Natural killer cell (primary cell): ENCODE data around the gene ENTPD8. TPM values are rescaled to one million over a fixed set of nuclear protein-coding genes. Genes with fewer than 3 reads are reported as not detected.

Source experiments
- ATAC-seq, 3 donors: fragments of 150-1000 bp in 2 of 3; fragments of 200-7000 bp in 1 of 3; cut with Tn5 transposase; 1 replicate in 1 of 3; 2 replicates in 2 of 3; pipeline ENCODE4 v1.10.0; 2021; ENCODE audit warnings: mild to moderate bottlenecking in 2 of 3, moderate library complexity in 2 of 3
- DNase-seq, 2 donors: peaks; one replicate each; pipeline versions ENCODE4 v3.0.0 to v3.0.0-alpha.2; 2013 to 2021; ENCODE audit warnings: mixed read lengths in 1 of 2
- H3K27ac ChIP-seq: one replicate; pipeline ENCODE4 v1.5.1; 2013; ENCODE audit warnings: mild to moderate bottlenecking, low read length
- H3K27me3 ChIP-seq: one replicate; pipeline ENCODE4 v1.6.1; 2013; ENCODE audit warnings: low read length; ENCODE audit not compliant: control insufficient read depth, insufficient read depth
- H3K36me3 ChIP-seq: one replicate; pipeline ENCODE4 v1.6.1; 2013; ENCODE audit warnings: low read length; ENCODE audit not compliant: control insufficient read depth, insufficient read depth
- H3K4me1 ChIP-seq: one replicate; pipeline ENCODE4 v1.6.1; 2013; ENCODE audit warnings: low read length; ENCODE audit not compliant: control insufficient read depth, insufficient read depth
- H3K4me3 ChIP-seq: one replicate; pipeline ENCODE4 v1.5.1; 2013; ENCODE audit warnings: low read length
- H3K9me3 ChIP-seq: one replicate; pipeline ENCODE4 v1.6.1; 2013; ENCODE audit warnings: low read length; ENCODE audit not compliant: control insufficient read depth, insufficient read depth
- H3K27ac Mint-ChIP-seq, 2 donors: one replicate each; pipeline ENCODE4 v1.8.0; 2022; ENCODE audit warnings: mild to moderate bottlenecking in 2 of 2, mixed read lengths in 2 of 2, moderate library complexity in 1 of 2
- H3K27me3 Mint-ChIP-seq, 2 donors: one replicate each; pipeline ENCODE4 v1.8.0; 2022; ENCODE audit warnings: low read depth in 2 of 2, mixed read lengths in 2 of 2
- H3K36me3 Mint-ChIP-seq: one replicate; pipeline ENCODE4 v1.8.0; 2022; ENCODE audit warnings: mixed read lengths
- H3K4me1 Mint-ChIP-seq, 2 donors: one replicate each; pipeline ENCODE4 v1.8.0; 2022; ENCODE audit warnings: mixed read lengths in 2 of 2
- H3K4me3 Mint-ChIP-seq: one replicate; pipeline ENCODE4 v1.8.0; 2022; ENCODE audit warnings: mild to moderate bottlenecking, moderate library complexity, mixed read lengths
- H3K9me3 Mint-ChIP-seq, 2 donors: one replicate each; pipeline ENCODE4 v1.8.0; 2022; ENCODE audit warnings: mixed read lengths in 2 of 2
- WGBS: methylation state at CpG from one replicate; pipeline ENCODE4 v1.1.7; 2013; ENCODE audit warnings: missing lambda C conversion rate; ENCODE audit not compliant: insufficient coverage; 5-methylcytosine and 5-hydroxymethylcytosine counted together
- intact Hi-C: fragments of 100-400 bp; cut with micrococcal nuclease; formaldehyde crosslinking; loops from one replicate; pipeline ENCODE4 v1.14.2; 2022
- total RNA-seq, 4 donors: library from RNA; stranded (reverse); fragments of 120-200 nt in 1 of 4; gene quantifications; one replicate each; pipeline versions ENCODE4 v1.2.3 to v1.2.4, GENCODE V29; 2013 to 2022
- TF ChIP-seq, protein P1 (sequence below): fragments of 200-600 bp; IDR thresholded peaks from one replicate; pipeline ENCODE4 v1.8.0; 2022; ENCODE audit warnings: antibody characterized with exemption

Gene ENTPD8
- total RNA-seq, 3 donors from 2014 or later (not counting 1 experiment from before 2014, with no cell fraction given), result not detected

DNA sequence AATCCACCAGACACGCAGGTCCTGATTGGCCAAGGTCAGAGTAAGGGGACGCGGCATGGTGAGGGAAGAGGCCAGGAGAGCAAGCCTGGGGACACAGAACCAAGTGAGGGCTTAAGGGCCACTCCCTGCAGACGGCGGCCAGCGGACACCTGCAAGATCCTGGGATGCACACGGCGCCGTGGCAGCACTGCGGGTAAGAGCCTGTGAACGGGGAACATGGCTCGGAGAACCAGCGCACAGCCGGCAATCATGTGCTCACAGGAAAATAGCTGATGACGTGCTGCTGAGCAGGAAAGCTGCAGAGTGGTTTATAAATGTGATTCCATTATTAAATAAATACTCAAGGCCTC is 45.0 kb upstream of the ENTPD8 start:
- H3K4me3 ChIP-seq, result no peak overlapping the region
- H3K4me1 ChIP-seq, result no peaks in the 10 kb centered on the region
- Mint-ChIP-seq H3K4me3 (no peak overlapping the region), H3K9me3 (no peaks in the 10 kb centered on the region), H3K36me3 (no peaks in the 10 kb centered on the region), H3K27ac (no peak overlapping the region), H3K27me3 (no peaks in the 10 kb centered on the region), H3K4me1 (peaks cover 0 to 2% of the 10 kb centered on the region in 2 donors)
- intact Hi-C loops, result no loop called here
- no peaks in the 10 kb centered on the region for H3K9me3 ChIP-seq
- H3K27me3 ChIP-seq, result no peaks in the 10 kb centered on the region
- 91% methylated on average over 15 of the region's 15 CpGs for WGBS
- TF ChIP-seq, protein P1, sequence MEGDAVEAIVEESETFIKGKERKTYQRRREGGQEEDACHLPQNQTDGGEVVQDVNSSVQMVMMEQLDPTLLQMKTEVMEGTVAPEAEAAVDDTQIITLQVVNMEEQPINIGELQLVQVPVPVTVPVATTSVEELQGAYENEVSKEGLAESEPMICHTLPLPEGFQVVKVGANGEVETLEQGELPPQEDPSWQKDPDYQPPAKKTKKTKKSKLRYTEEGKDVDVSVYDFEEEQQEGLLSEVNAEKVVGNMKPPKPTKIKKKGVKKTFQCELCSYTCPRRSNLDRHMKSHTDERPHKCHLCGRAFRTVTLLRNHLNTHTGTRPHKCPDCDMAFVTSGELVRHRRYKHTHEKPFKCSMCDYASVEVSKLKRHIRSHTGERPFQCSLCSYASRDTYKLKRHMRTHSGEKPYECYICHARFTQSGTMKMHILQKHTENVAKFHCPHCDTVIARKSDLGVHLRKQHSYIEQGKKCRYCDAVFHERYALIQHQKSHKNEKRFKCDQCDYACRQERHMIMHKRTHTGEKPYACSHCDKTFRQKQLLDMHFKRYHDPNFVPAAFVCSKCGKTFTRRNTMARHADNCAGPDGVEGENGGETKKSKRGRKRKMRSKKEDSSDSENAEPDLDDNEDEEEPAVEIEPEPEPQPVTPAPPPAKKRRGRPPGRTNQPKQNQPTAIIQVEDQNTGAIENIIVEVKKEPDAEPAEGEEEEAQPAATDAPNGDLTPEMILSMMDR, result no peak
- DNase-seq (no peak), ATAC-seq (no peak)
- no peak overlapping the region for H3K27ac ChIP-seq
- H3K36me3 ChIP-seq, result no peaks in the 10 kb centered on the region

DNA sequence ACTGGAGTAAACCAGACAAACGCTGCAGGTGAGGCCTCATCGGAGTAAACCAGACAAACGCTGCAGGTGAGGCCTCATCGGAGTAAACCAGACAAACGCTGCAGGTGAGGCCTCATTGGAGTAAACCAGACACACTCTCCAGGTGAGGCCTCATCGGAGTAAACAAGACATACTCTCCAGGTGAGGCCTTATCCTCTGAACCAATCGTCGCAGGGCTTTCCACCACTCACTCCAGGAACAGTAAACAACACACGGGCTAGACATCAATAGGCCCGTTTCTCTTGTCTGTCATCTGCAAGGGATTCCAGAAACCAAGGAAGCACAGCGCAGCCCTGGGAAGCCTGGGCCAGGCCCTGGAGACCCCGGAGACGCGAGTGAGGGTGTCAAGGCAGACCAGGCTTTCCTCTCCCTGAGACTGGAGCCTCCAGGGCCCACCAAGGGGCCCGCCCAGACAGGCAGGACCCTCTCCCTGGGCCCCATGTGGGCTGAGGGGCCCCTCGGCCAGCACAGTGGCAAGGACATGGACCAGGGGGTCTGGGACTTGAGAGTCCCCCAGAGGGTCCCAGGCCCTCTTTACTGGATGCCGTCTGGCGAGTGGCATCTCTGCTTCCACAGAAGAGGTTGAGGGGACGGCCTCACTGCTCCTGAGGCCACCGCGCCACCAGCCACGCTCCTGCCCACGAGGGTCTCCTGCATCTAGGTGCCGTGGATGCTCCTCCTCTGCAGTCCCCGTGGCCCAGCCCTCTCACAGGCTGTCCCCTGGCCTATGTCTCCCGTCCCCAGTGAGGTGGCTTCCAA is 44.4 kb upstream of the ENTPD8 start:
- H3K9me3 ChIP-seq, result no peaks in the 10 kb centered on the region
- no peak overlapping the region for H3K27ac ChIP-seq
- no peaks in the 10 kb centered on the region for H3K4me1 Mint-ChIP-seq
- no peaks in the 10 kb centered on the region for H3K4me1 ChIP-seq
- ATAC-seq (no peak), DNase-seq (no peak)
- H3K27ac Mint-ChIP-seq, result no peak overlapping the region
- H3K27me3 ChIP-seq, result no peaks in the 10 kb centered on the region
- H3K4me3 ChIP-seq, result no peak overlapping the region
- H3K9me3 Mint-ChIP-seq, result no peaks in the 10 kb centered on the region
- no peak overlapping the region for H3K4me3 Mint-ChIP-seq
- intact Hi-C loops, result no loop called here
- TF ChIP-seq, protein P1, result no peak
- no peaks in the 10 kb centered on the region for H3K36me3 Mint-ChIP-seq
- 92% methylated on average over 26 of the region's 26 CpGs for WGBS
- H3K27me3 Mint-ChIP-seq, result no peaks in the 10 kb centered on the region
- no peaks in the 10 kb centered on the region for H3K36me3 ChIP-seq

DNA sequence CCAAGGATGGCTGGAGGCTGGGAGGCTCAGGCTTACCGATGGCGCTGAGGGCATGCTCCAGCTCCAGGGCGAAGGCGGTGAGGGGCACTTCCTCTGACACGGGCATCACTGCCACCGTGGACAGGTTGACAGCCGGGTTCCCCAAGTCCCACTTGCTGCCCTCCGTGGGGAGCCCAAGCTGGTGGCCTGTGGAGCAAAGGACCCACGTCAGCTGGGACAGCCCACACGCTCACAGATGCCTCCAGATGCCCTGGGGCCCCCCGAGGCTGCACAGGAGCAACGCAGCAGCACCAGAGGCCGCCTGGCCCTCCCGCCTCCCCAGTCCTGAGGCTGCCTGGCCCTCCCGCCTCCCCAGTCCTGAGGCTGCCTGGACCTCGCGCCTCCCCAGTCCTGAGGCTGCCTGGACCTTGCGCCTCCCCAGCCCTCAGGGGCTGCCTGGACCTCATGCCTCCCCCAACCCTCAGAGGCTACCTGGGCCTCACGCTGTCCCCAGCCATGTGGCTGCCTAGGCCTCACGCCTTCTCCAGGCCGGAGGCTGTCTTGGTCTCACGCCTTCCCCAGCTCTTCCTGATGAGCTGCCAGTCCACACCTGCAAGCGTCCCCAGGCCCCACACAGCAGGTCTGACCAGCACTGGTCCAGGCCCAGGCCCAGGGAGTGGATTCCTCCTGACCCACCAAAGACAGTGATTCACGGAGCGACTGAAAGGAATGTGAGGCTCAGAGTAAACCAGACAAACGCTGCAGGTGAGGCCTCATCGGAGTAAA is 43.6 kb upstream of the ENTPD8 start:
- Mint-ChIP-seq H3K27ac (no peak overlapping the region), H3K9me3 (no peaks in the 10 kb centered on the region), H3K4me1 (no peaks in the 10 kb centered on the region), H3K27me3 (no peaks in the 10 kb centered on the region), H3K36me3 (no peaks in the 10 kb centered on the region), H3K4me3 (no peak overlapping the region)
- no peak overlapping the region for H3K4me3 ChIP-seq
- no peaks in the 10 kb centered on the region for H3K36me3 ChIP-seq
- intact Hi-C loops, result no loop called here
- H3K27ac ChIP-seq, result no peak overlapping the region
- DNase-seq (no peak), ATAC-seq (no peak)
- no peaks in the 10 kb centered on the region for H3K27me3 ChIP-seq
- TF ChIP-seq, protein P1, result no peak
- 92% methylated on average over 27 of the region's 27 CpGs for WGBS
- H3K9me3 ChIP-seq, result no peaks in the 10 kb centered on the region
- H3K4me1 ChIP-seq, result no peaks in the 10 kb centered on the region
